ENCODE measurements around the gene USF3. TPM values are rescaled to one million over a fixed set of nuclear protein-coding genes. Genes with fewer than 3 reads are reported as not detected.
A peak's percentile ranks its signal among the peaks of the same experiment; 100 is the strongest.

Gene USF3, protein sequence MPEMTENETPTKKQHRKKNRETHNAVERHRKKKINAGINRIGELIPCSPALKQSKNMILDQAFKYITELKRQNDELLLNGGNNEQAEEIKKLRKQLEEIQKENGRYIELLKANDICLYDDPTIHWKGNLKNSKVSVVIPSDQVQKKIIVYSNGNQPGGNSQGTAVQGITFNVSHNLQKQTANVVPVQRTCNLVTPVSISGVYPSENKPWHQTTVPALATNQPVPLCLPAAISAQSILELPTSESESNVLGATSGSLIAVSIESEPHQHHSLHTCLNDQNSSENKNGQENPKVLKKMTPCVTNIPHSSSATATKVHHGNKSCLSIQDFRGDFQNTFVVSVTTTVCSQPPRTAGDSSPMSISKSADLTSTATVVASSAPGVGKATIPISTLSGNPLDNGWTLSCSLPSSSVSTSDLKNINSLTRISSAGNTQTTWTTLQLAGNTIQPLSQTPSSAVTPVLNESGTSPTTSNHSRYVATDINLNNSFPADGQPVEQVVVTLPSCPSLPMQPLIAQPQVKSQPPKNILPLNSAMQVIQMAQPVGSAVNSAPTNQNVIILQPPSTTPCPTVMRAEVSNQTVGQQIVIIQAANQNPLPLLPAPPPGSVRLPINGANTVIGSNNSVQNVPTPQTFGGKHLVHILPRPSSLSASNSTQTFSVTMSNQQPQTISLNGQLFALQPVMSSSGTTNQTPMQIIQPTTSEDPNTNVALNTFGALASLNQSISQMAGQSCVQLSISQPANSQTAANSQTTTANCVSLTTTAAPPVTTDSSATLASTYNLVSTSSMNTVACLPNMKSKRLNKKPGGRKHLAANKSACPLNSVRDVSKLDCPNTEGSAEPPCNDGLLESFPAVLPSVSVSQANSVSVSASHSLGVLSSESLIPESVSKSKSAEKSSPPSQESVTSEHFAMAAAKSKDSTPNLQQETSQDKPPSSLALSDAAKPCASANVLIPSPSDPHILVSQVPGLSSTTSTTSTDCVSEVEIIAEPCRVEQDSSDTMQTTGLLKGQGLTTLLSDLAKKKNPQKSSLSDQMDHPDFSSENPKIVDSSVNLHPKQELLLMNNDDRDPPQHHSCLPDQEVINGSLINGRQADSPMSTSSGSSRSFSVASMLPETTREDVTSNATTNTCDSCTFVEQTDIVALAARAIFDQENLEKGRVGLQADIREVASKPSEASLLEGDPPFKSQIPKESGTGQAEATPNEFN (N-terminal part only)
- total RNA-seq (2013), result 13.0 TPM
- polyA plus RNA-seq, result 1 to 10 TPM; 1.6 to 4.5 (median 3.3) TPM
- 8.2 and 13.6 TPM in 2 replicates for polyA minus RNA-seq
- total RNA-seq, result 50.8 to 276 (median 86.1) reads per million in 11 experiments

DNA sequence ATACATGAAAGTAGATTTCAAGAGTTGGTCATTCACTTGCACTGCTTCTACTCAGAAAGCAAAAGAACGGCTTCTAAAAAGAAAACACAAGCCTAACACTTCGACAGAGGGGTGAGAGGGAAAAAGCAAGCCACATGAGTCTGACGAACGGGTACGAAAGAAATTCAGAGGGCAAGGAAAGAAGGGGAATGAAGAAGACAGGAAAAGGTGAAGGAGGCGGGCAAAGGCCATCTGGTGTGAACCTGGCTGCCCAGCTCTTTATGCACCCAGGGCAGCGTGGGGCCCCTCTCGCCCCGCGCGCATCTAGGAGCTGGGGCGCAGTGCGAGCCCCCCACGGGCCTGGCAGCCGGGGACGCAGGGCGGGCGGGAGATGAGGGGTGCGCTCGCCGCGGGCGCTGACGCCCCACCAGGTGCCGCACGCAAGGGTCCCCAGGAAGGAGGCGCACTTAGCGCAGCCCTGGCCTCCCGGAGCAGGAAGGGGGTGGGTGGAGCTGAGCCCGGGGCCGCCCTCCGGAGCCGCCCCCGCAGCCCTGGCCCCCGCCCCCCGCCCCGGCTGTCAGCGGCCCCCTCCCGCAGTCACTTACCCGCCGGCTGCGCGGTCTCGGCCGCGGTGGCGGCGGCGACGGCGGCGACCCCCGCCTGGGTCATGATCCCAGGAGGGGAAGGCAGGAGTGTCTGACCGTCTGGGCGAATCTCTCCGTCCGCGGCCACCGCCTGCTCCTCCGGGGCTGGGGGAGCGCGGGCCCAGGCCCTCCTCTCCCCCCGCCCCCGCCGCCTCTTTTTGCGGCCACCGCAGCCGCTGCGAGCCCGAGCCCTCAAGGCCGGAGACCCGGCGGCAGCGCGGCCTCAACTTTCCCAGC lies at the start of gene USF3:
Gene USF3, minus strand, starts transcription at position 857 of the 860 bp plus-strand sequence. CDS start 21,764 bp downstream, outside the sequence.
- Histone ChIP-seq H3K36me3 (replicated peaks in 1 of 2; ENCODE audit: control insufficient read depth in 1 of 2, insufficient read depth in 2 of 2, low read length in 2 of 2) (no peaks in the 10 kb centered on the region), H3K4me2 (replicated peaks; ENCODE audit: extremely low read depth, low read length, poor library complexity, severe bottlenecking) (peak within 1 kb of the TSS; percentile 92), H3K4me1 (ENCODE audit: control insufficient read depth in 1 of 2, insufficient read depth in 2 of 2, low read length in 2 of 2) (peaks cover 20 to 34% of the 10 kb centered on the region in 2 donors), H2AFZ (ENCODE audit: insufficient read depth, low read depth, low read length, poor library complexity, severe bottlenecking) (peak within 1 kb of the TSS; percentile 97), H3K9me3 (replicated peaks in 1 of 2; ENCODE audit: control insufficient read depth in 1 of 2, insufficient read depth in 1 of 2, low read length in 2 of 2) (no peaks in the 10 kb centered on the region), H3K79me2 (ENCODE audit: insufficient read depth, low read length) (peaks cover 54% of the 10 kb centered on the region), H3K27me3 (ENCODE audit: control insufficient read depth in 2 of 2, insufficient read depth in 2 of 2, low read length in 2 of 2) (no peaks in the 10 kb centered on the region), H3K4me3 (replicated peaks in 1 of 3; ENCODE audit: low read depth in 2 of 3, low read length in 3 of 3) (peak within 1 kb of the TSS; percentile 77 to 100 (median 99)), H3K9ac (ENCODE audit: insufficient read depth, low read length, poor library complexity, severe bottlenecking) (peak within 1 kb of the TSS; percentile 83), H4K20me1 (ENCODE audit: insufficient read depth, low read length) (peaks cover 17% of the 10 kb centered on the region), H3K27ac (ENCODE audit: low read depth in 1 of 2, low read length in 2 of 2) (peak within 1 kb of the TSS; percentile 55 to 94)
- Mint-ChIP-seq H3K27me3 (ENCODE audit: low read depth in 3 of 3) (peaks cover 3 to 15% (median 11%) of the 10 kb centered on the region in 3 donors), H3K27ac (peak within 1 kb of the TSS; percentile 89 to 98 (median 95)), H3K4me1 (peaks cover 27% of the 10 kb centered on the region), H3K9me3 (peaks cover 0 to 2% (median 0%) of the 10 kb centered on the region in 7 donors), H3K4me3 (peak within 1 kb of the TSS; percentile 99), H3K36me3 (peaks cover 4 to 7% of the 10 kb centered on the region in 2 donors)
- DNase-seq, result peak; percentile 32 to 44 (median 42)
- WGBS (ENCODE audit: insufficient coverage), result 0% methylated on average over 58 of the region's 75 CpGs
- intact Hi-C loops (cut with micrococcal nuclease), result loop anchor here in 1 of 2 donors (5.0 kb wide), 1 partner anchor 179 kb away; the partner anchor contains the start of gene SPICE1
- TF ChIP-seq, protein P1, sequence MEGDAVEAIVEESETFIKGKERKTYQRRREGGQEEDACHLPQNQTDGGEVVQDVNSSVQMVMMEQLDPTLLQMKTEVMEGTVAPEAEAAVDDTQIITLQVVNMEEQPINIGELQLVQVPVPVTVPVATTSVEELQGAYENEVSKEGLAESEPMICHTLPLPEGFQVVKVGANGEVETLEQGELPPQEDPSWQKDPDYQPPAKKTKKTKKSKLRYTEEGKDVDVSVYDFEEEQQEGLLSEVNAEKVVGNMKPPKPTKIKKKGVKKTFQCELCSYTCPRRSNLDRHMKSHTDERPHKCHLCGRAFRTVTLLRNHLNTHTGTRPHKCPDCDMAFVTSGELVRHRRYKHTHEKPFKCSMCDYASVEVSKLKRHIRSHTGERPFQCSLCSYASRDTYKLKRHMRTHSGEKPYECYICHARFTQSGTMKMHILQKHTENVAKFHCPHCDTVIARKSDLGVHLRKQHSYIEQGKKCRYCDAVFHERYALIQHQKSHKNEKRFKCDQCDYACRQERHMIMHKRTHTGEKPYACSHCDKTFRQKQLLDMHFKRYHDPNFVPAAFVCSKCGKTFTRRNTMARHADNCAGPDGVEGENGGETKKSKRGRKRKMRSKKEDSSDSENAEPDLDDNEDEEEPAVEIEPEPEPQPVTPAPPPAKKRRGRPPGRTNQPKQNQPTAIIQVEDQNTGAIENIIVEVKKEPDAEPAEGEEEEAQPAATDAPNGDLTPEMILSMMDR (IDR thresholded peaks at IDR 0.05), result no peak
